ACHN (cell line): ENCODE results near the gene SEC31B.

Experiments
- DNase-seq: peaks from one replicate; pipeline ENCODE4 v3.0.0-alpha.2; 2015
- in situ Hi-C: cut with HindIII; loops from 2 replicates; pipeline ENCODE4 v1.10.0; 2017; ENCODE audit warnings: low sequenced_read_pairs, low pct_ligation_motif_present, low pct_unique_long_range_greater_than_20kb

Gene SEC31B

GRCh38 chr10:100508266-100508665 lies 11.4 kb downstream of the SEC31B start:
- in situ Hi-C loops: no loop called here
- no peak for DNase-seq

- no peak for DNase-seq
- in situ Hi-C loops: no loop called here
Measured at GRCh38 chr10:100507357-100507732, 12.3 kb downstream of the SEC31B start.

GRCh38 chr10:100506596-100507356 lies 12.9 kb downstream of the SEC31B start:
- in situ Hi-C loops: no loop called here
- DNase-seq: peak; percentile 51

GRCh38 chr10:100505164-100505563 lies 14.5 kb downstream of the SEC31B start:
- in situ Hi-C loops: no loop called here
- no peak for DNase-seq

GRCh38 chr10:100504096-100504495 lies 15.6 kb downstream of the SEC31B start:
- no peak for DNase-seq
- in situ Hi-C loops: no loop called here

GRCh38 chr10:100502926-100503494 lies 16.7 kb downstream of the SEC31B start:
- in situ Hi-C loops: no loop called here
- no peak for DNase-seq

GRCh38 chr10:100501423-100501822 lies 18.2 kb downstream of the SEC31B start:
- no peak for DNase-seq

GRCh38 chr10:100498059-100498458 lies 21.6 kb downstream of the SEC31B start:
- no peak for DNase-seq
- in situ Hi-C loops: no loop called here

More at GRCh38 chr10:100501423-100501822, 18.2 kb downstream of the SEC31B start:
- in situ Hi-C loops: no loop called here

- DNase-seq: no peak
- in situ Hi-C loops: no loop called here
Measured at GRCh38 chr10:100496567-100496966, 23.1 kb downstream of the SEC31B start.

GRCh38 chr10:100490531-100490930 lies 29.1 kb downstream of the SEC31B start:
- in situ Hi-C loops: no loop called here

GRCh38 chr10:100489396-100489795 lies 30.3 kb downstream of the SEC31B start:
- in situ Hi-C loops: no loop called here
- no peak for DNase-seq

More at GRCh38 chr10:100490531-100490930, 29.1 kb downstream of the SEC31B start:
- no peak for DNase-seq

- no peak for DNase-seq
- in situ Hi-C loops: no loop called here
Measured at GRCh38 chr10:100487529-100487928, 32.1 kb downstream of the SEC31B start.

GRCh38 chr10:100485801-100486495 lies 33.7 kb downstream of the SEC31B start:
- in situ Hi-C loops: no loop called here
- no peak for DNase-seq

- no peak for DNase-seq
- in situ Hi-C loops: no loop called here
Measured at GRCh38 chr10:100485366-100485765, 34.3 kb downstream of the SEC31B start.

- no peak for DNase-seq
- in situ Hi-C loops: no loop called here
Measured at GRCh38 chr10:100483876-100484666, 35.6 kb downstream of the SEC31B start.

- in situ Hi-C loops: no loop called here
- DNase-seq: no peak
Measured at GRCh38 chr10:100482834-100483185, 36.9 kb downstream of the SEC31B start.

GRCh38 chr10:100482181-100482833 lies 37.4 kb downstream of the SEC31B start:
- in situ Hi-C loops: no loop called here
- DNase-seq: peak; percentile 81

- in situ Hi-C loops: no loop called here
- peak; percentile 93 for DNase-seq
Measured at GRCh38 chr10:100481462-100482081, 38.1 kb downstream of the SEC31B start.
